Effector memory CD8-positive, alpha-beta T cell (primary cell): ENCODE measurements around the gene CST2.
"Not testable (repeated sequence)": the region's sequence is repeated elsewhere in the genome, so short reads cannot be mapped to it uniquely, and the experiment has no call there.

Source experiments
- ATAC-seq: fragments of 150-1000 bp; cut with Tn5 transposase; replicated peaks from 2 replicates; pipeline ENCODE4 v1.10.0; 2021; ENCODE audit warnings: mild to moderate bottlenecking, moderate library complexity
- DNase-seq, 3 experiments: peaks; one replicate each; pipeline ENCODE4 v3.0.0; 2021
- H3K27ac Mint-ChIP-seq, 2 donors: one replicate each; pipeline ENCODE4 v1.8.0; 2022; ENCODE audit warnings: mild to moderate bottlenecking in 2 of 2, mixed read lengths in 2 of 2, moderate library complexity in 2 of 2
- H3K27me3 Mint-ChIP-seq, 2 donors: one replicate each; pipeline ENCODE4 v1.8.0; 2022; ENCODE audit warnings: mixed read lengths in 2 of 2
- H3K36me3 Mint-ChIP-seq: one replicate; pipeline ENCODE4 v1.8.0; 2022; ENCODE audit warnings: mild to moderate bottlenecking, moderate library complexity, mixed read lengths; ENCODE audit not compliant: insufficient read depth
- H3K4me1 Mint-ChIP-seq, 2 donors: one replicate each; pipeline ENCODE4 v1.8.0; 2022; ENCODE audit warnings: low read depth in 2 of 2, mixed read lengths in 2 of 2
- H3K4me3 Mint-ChIP-seq, 2 donors: one replicate each; pipeline ENCODE4 v1.8.0; 2022; ENCODE audit warnings: mild to moderate bottlenecking in 2 of 2, mixed read lengths in 2 of 2, moderate library complexity in 2 of 2
- H3K9me3 Mint-ChIP-seq, 2 donors: one replicate each; pipeline ENCODE4 v1.8.0; 2022; ENCODE audit warnings: mixed read lengths in 2 of 2
- total RNA-seq, 9 experiments: gene quantifications; one replicate each; lab custom pipeline; 2026; lab: John Stamatoyannopoulos, UW

CST2 gene, protein sequence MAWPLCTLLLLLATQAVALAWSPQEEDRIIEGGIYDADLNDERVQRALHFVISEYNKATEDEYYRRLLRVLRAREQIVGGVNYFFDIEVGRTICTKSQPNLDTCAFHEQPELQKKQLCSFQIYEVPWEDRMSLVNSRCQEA
- 0 reads per million in 9 experiments for total RNA-seq

DNA sequence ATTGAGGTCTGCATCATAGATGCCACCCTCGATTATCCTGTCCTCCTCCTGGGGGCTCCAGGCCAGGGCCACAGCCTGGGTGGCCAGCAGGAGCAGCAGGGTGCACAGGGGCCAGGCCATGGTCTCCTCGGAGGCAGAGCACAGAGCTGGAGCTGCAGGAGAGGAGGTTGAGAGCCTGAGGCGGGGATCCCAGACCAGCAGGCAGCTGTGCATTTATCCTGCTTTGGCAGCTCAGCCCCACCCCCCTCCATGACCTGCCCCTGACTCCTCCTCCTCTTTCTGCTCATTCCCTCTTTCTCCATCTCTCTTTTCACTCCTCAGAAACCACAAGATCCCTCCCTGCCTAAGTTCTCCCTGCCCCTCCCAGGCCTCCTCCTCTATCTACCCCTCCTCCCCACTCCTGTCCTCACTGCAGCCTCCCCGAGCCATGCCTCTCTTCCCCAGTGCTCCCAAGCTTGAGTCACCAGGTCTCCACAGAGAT lies at the start of gene CST2:
Gene CST2 (minus strand): TSS at position 189 of the 481 bp plus-strand sequence. CDS start 69 bp downstream, at position 120.
- H3K36me3 Mint-ChIP-seq = no peaks in the 10 kb centered on the region
- DNase-seq = no peak

DNA sequence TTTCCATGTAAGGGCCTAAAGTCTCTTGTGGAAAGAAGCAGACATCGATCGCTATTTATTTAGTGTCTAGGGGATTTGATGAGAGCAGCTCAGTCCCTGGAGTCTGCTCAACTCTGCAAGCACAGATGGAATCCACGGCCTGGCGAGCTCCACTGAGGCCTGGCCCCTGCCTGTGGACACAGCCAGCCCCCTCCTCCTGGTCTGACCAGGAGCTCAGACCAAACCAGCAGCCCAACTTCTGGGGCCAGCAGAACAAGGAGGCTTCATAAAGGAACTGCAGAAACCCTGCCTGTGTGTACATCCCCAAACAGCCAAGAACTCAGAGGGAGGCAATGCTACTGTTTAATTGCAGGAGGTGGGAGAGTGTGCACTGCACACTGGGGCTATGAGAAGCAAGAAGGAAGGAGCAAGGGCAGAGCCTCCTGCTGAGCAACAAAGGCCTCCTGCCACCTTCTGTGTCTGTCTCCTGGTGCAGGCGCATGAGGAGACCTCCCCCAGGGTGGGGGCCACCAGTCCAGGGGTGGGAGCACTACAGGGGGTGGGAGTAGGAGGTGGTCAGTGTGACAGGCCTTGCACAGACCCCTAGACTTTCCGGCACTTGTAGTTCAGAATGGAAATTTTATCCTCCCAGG lies 49.2 kb upstream of the CST2 start:
- Mint-ChIP-seq H3K4me1 (no peaks in the 10 kb centered on the region), H3K9me3 (no peaks in the 10 kb centered on the region), H3K27me3 (peaks cover 5 to 59% of the 10 kb centered on the region in 2 donors), H3K36me3 (no peaks in the 10 kb centered on the region), H3K4me3 (no peak overlapping the region), H3K27ac (no peak overlapping the region)
- ATAC-seq = no peak
- DNase-seq = no peak

More for the DNA sequence above, at the start of gene CST2:
- Mint-ChIP-seq H3K9me3 (no peaks in the 10 kb centered on the region), H3K4me1 (peaks cover 0 to under 1% of the 10 kb centered on the region in 2 donors), H3K4me3 (no peak within 1 kb of the TSS), H3K27ac (peak within 1 kb of the TSS in 1 of 2 donors; percentile 15), H3K27me3 (peaks cover 33 to 98% of the 10 kb centered on the region in 2 donors)
- ATAC-seq = no peak

DNA sequence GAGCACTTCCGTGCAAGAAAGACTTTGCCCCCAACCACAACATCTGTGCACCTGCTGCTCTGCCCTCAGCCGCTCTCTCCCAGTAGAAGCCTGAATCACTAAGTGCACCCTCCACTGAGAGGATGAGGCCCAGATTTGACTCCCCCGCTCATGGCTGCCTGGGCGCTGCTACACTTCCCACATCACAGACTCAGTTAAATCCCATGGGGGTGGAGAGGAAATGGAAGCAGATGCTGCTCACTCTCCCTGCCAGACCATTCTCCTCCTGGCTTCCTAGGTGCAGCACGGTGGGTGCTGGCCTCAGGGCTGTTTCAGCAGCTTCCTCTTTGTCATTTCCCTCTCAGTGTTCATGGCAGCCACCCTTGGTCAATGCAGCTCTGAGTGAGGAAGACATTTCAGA lies 48.2 kb upstream of the CST2 start:
- H3K4me1 Mint-ChIP-seq = no peaks in the 10 kb centered on the region
- ATAC-seq (no peak), DNase-seq (no peak)
- H3K27ac Mint-ChIP-seq = no peak overlapping the region
- peaks cover under 1% of the 10 kb centered on the region for H3K36me3 Mint-ChIP-seq
- no peak overlapping the region for H3K4me3 Mint-ChIP-seq
- no peaks in the 10 kb centered on the region for H3K9me3 Mint-ChIP-seq
- H3K27me3 Mint-ChIP-seq = peaks cover 14 to 59% of the 10 kb centered on the region in 2 donors

DNA sequence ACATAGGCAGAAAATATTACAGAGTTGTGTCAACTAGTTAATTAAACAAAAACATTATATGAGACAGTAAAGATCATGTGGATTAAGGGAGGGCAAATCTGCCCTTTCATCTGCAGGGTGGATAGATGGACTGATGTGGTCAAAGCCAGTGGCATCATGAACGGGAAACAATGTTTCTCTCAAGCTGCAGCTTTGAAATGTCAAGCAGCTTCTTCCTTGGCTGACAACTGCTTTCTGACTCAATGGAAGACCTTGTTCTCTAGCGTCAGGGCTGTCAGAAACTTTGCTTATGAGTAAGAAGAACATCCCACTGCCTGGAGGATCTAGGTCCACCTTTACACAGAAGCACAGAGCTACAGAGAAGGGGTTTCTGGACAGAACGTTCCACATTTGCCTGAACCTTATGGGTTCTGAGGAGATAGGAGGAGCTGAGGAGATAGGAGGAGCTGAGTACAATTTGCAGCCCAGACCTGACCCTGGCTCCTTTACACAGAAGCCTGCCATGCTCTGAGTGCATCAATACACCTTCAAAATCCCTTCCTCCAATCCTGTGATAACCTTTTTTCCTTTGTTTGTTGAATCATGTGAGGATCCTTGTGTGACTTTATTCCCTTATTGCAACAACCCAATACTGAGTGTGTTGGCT lies 47.0 kb upstream of the CST2 start:
- H3K4me1 Mint-ChIP-seq = no peaks in the 10 kb centered on the region
- H3K27me3 Mint-ChIP-seq = peaks cover 27 to 62% of the 10 kb centered on the region in 2 donors
- peaks cover 2% of the 10 kb centered on the region for H3K36me3 Mint-ChIP-seq
- H3K4me3 Mint-ChIP-seq = no peak overlapping the region
- DNase-seq = no peak
- no peak for ATAC-seq
- H3K9me3 Mint-ChIP-seq = no peaks in the 10 kb centered on the region
- no peak overlapping the region for H3K27ac Mint-ChIP-seq

DNA sequence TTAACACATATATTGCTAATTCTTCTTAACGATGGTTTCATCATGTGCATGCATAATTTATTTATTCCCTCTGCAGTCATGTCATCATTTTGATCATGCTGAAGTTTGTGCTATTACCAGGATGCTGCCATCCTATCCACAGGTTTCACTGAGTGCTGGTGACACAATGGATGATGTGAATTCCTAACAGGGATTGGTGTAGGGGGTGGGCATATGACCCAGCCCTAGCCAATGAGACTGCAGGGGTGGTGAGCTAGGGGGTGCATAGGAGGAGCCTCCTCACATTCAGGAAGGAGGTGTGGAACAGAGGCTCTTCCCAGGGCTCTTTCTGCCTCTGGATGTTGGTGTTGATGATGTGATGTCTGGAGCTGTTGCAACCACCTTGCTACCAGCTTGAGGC lies 45.5 kb upstream of the CST2 start:
- peaks cover 2% of the 10 kb centered on the region for H3K36me3 Mint-ChIP-seq
- ATAC-seq (no peak), DNase-seq (no peak)
- no peak overlapping the region for H3K27ac Mint-ChIP-seq
- peaks cover 38 to 71% of the 10 kb centered on the region in 2 donors for H3K27me3 Mint-ChIP-seq
- H3K4me3 Mint-ChIP-seq = no peak overlapping the region
- H3K4me1 Mint-ChIP-seq = no peaks in the 10 kb centered on the region
- no peaks in the 10 kb centered on the region for H3K9me3 Mint-ChIP-seq

DNA sequence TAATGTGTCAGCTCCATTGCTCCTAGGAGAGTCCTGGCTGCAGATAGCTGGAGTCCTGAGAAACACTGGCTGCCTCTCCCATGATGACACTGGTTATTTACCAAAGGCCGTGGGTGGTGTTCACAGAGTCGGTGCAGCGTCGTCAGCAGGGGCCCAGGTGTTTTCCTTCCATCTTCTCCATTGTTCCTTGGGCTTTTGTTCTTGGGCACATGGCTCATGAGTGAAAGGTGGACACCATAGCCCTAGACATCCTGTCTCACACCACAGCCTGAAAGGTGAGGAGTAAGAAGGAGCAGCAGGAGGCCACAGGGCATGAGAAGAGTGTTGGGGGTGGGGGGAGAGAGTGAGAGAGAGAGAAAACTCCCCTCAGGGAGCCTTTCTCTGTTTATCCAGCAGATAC lies 43.9 kb upstream of the CST2 start:
- peaks cover 50 to 79% of the 10 kb centered on the region in 2 donors for H3K27me3 Mint-ChIP-seq
- H3K4me3 Mint-ChIP-seq = no peak overlapping the region
- peaks cover 5% of the 10 kb centered on the region for H3K36me3 Mint-ChIP-seq
- no peaks in the 10 kb centered on the region for H3K9me3 Mint-ChIP-seq
- no peak for ATAC-seq
- no peak for DNase-seq
- no peaks in the 10 kb centered on the region for H3K4me1 Mint-ChIP-seq
- H3K27ac Mint-ChIP-seq = no peak overlapping the region

DNA sequence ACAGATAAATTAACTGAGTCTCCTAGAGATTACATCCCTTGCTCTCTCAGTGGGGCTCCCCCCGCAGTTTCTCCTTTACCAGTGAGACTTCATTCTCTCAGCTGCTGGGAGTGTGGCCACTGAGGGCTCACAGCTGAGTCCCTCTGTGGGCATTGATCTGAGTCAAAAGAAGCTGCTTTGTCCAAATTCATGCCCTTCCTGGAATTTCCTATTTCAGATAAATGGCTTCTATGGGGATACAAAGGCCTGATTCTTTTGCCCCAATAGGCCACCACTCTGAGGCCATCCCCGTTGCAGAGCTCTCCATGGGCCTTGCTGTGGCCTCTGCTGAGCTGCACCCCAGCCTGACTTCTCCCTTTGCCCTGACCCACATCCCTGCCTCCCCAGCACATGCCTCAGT lies 43.0 kb upstream of the CST2 start:
- DNase-seq = no peak
- no peak for ATAC-seq
- Mint-ChIP-seq H3K4me1 (no peaks in the 10 kb centered on the region), H3K27ac (no peak overlapping the region), H3K27me3 (peaks cover 49 to 71% of the 10 kb centered on the region in 2 donors), H3K9me3 (no peaks in the 10 kb centered on the region), H3K36me3 (peaks cover 5% of the 10 kb centered on the region), H3K4me3 (no peak overlapping the region)

DNA sequence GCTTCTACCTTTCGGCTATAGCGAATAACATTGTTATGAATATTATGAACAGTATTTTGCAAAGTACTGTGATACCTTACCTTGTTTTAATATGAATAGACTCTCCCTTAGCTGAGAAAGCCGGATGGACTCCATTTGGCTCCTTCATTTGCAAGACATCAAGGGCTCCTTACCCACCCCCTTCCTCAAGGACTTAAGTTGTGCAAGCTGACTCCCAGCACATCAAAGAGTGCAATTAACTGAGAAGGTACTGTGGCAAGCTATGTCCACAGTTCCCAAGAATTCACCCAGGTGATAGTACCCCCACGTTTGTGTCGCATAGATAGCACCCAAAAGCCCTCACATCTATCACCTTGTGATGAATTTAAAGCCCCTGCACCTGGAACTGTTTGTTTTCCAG lies 41.8 kb upstream of the CST2 start:
- ATAC-seq (no peak), DNase-seq (no peak)
- H3K27ac Mint-ChIP-seq = no peak overlapping the region
- H3K36me3 Mint-ChIP-seq = peaks cover 5% of the 10 kb centered on the region
- H3K4me3 Mint-ChIP-seq = no peak overlapping the region
- H3K27me3 Mint-ChIP-seq = peaks cover 49 to 67% of the 10 kb centered on the region in 2 donors
- no peaks in the 10 kb centered on the region for H3K4me1 Mint-ChIP-seq
- no peaks in the 10 kb centered on the region for H3K9me3 Mint-ChIP-seq

DNA sequence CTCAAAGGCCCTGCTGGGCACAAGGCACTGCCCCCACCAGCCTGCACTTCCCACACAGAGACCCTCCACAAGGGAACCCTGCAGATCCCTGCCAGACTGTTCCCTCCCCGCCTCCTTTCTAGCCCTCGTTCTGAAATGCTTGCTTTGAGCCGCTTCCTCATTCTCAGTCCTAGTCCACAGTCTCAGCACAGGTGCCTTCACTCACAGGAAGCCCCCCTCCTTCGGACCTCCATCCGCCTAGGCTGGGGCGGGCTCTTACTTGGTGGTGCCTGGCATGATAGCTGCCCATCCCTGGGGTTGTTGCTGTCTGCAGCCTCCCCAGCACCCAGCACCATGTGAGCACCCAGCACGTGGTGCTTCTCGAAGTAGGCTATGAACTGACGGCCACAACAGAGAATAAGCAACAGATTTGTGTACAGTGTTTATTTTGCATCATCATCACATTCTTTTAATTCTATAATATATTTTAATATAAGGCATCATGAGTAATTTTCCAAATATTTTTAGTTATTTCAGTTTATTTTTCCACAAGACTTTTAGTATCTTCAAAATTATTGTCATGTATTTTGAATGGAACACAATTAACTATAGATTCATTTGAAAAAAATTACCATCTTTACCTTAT lies 40.7 kb upstream of the CST2 start:
- Mint-ChIP-seq H3K4me3 (no peak overlapping the region), H3K36me3 (peaks cover 5% of the 10 kb centered on the region), H3K4me1 (no peaks in the 10 kb centered on the region), H3K9me3 (no peaks in the 10 kb centered on the region), H3K27ac (no peak overlapping the region), H3K27me3 (peaks cover 50 to 59% of the 10 kb centered on the region in 2 donors)
- no peak for ATAC-seq
- no peak for DNase-seq

DNA sequence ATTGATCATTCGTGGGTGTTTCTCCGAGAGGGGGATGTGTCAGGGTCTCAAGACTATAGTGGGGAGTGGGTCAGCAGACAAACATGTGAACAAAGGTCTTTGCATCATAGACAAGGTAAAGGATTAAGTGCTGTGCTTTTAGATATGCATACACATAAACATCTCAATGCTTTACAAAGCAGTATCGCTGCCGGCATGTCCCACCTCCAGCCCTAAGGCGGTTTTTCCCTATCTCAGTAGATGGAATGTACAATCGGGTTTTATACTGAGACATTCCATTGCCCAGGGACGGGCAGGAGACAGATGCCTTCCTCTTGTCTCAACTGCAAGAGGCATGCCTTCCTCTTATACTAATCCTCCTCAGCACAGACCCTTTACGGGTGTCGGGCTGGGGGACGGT lies 34.2 kb upstream of the CST2 start:
- not testable (repeated sequence) for H3K9me3 Mint-ChIP-seq, H3K36me3 Mint-ChIP-seq, DNase-seq, ATAC-seq, H3K4me3 Mint-ChIP-seq, H3K4me1 Mint-ChIP-seq, H3K27ac Mint-ChIP-seq
- H3K27me3 Mint-ChIP-seq = peaks cover 10 to 22% of the 10 kb centered on the region in 2 donors

DNA sequence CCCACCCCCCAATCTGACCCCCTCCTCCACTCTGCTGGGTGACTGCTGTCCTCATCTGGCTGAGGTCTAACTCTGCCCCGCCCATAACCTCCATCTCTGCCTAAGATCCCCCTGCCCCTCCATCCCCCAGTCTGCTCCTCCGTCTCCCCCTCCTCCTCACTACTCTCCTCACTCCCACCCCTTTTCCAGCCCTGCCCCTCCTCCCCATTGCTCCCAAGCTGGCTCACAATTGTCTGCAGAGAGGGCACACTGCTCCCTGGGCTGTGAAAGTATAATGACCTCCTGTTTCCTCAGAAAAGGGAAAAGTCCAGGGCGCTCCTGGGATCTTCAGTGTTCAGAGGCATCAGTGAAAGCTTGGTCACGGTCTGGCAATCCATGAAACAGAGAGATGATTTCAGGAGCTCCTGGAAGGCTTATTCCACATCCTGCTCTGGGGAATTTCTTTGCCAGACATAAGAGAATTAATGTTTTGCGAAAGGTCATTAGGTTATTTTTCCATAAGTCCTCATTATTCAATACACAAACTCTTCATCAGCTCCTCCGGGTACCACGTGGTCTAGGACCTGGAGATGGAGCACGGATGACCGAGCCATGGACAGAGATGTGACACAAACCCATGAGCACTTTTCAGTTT lies 31.6 kb upstream of the CST2 start:
- Mint-ChIP-seq H3K9me3 (no peaks in the 10 kb centered on the region), H3K27me3 (peaks cover 8 to 18% of the 10 kb centered on the region in 2 donors), H3K27ac (no peak overlapping the region), H3K36me3 (no peaks in the 10 kb centered on the region), H3K4me1 (peaks cover 0 to 2% of the 10 kb centered on the region in 2 donors), H3K4me3 (no peak overlapping the region)
- no peak for ATAC-seq
- no peak for DNase-seq

DNA sequence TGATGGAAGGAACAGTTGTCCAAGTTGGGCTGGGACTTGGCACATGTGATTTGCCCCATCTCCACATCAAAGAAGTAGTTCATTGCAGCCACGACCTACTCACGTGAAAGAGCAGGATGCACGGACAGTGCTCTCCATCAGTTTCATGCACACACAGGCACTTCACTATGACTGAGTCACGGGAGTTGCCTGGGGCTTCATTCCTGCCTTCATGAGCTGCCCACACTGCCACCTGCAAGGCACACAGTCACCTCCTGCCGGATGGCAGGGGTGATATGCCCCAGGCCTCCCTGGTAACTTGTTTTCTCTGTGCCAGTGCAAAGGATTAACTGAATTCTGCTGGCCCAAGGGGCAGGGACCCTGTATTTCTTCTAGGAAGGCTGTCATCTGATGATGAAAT lies 30.2 kb upstream of the CST2 start:
- Mint-ChIP-seq H3K36me3 (no peaks in the 10 kb centered on the region), H3K9me3 (no peaks in the 10 kb centered on the region), H3K27me3 (peaks cover 6 to 12% of the 10 kb centered on the region in 2 donors), H3K4me1 (peaks cover 0 to 2% of the 10 kb centered on the region in 2 donors), H3K4me3 (no peak overlapping the region), H3K27ac (no peak overlapping the region)
- DNase-seq (no peak), ATAC-seq (no peak)

DNA sequence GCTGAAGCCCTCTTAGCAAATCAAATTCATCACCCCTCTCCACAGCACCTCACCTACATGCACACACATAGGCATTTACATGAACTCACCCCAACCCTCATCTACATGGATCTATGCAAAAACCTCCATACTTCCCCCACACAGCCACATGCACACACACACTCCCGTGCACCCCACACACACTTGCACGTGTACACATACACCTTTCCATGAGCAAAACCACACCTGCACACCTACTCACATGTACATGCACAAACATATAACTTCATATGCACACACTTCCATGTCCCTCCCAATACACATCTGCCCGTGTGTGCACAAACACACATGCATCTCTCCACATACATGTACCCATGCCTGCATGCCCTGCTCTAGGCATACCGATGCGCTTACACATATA lies 29.7 kb upstream of the CST2 start:
- no peaks in the 10 kb centered on the region for H3K36me3 Mint-ChIP-seq
- ATAC-seq (no peak), DNase-seq (no peak)
- no peak overlapping the region for H3K27ac Mint-ChIP-seq
- H3K4me3 Mint-ChIP-seq = no peak overlapping the region
- peaks cover 0 to 2% of the 10 kb centered on the region in 2 donors for H3K4me1 Mint-ChIP-seq
- H3K27me3 Mint-ChIP-seq = peaks cover 4 to 9% of the 10 kb centered on the region in 2 donors
- no peaks in the 10 kb centered on the region for H3K9me3 Mint-ChIP-seq
